H9 (cell line): ENCODE data around the gene DCP1A. TPM values are rescaled to one million over a fixed set of nuclear protein-coding genes. Genes with fewer than 3 reads are reported as not detected.

Source experiments
- DNase-seq: peaks from one replicate; pipeline ENCODE4 v3.0.0-alpha.2; 2017
- H2AFZ ChIP-seq: one replicate; pipeline ENCODE4 v1.6.1; 2013; ENCODE audit warnings: mild to moderate bottlenecking, low read length, control low read depth, moderate library complexity
- H2AK5ac ChIP-seq: 2 replicates; pipeline ENCODE4 v1.6.1; 2013; ENCODE audit warnings: low read length, control low read depth, mixed read lengths; ENCODE audit not compliant: insufficient read length
- H2BK120ac ChIP-seq: one replicate; pipeline ENCODE4 v1.6.1; 2013; ENCODE audit warnings: low read depth, mild to moderate bottlenecking, low read length, control low read depth, inconsistent platforms; ENCODE audit not compliant: poor library complexity, severe bottlenecking
- H2BK12ac ChIP-seq: 2 replicates; pipeline ENCODE4 v1.6.1; 2013; ENCODE audit warnings: low read length, control low read depth, mixed read lengths, low read depth; ENCODE audit not compliant: insufficient read length
- H2BK15ac ChIP-seq: 2 replicates; pipeline ENCODE4 v1.6.1; 2013; ENCODE audit warnings: low read depth, low read length, control low read depth
- H2BK20ac ChIP-seq: one replicate; pipeline ENCODE4 v1.6.1; 2013; ENCODE audit warnings: low read depth, mild to moderate bottlenecking, low read length, control low read depth, inconsistent platforms; ENCODE audit not compliant: poor library complexity, severe bottlenecking
- H2BK5ac ChIP-seq: 2 replicates; pipeline ENCODE4 v1.6.1; 2013; ENCODE audit warnings: low read length, control low read depth, mixed read lengths; ENCODE audit not compliant: insufficient read length
- H3K14ac ChIP-seq: 2 replicates; pipeline ENCODE4 v1.6.1; 2013; ENCODE audit warnings: low read length, control low read depth; ENCODE audit not compliant: insufficient read depth
- H3K18ac ChIP-seq: 2 replicates; pipeline ENCODE4 v1.6.1; 2013; ENCODE audit warnings: low read depth, mild to moderate bottlenecking, mixed read lengths, low read length, control low read depth; ENCODE audit not compliant: insufficient read length
- H3K23ac ChIP-seq: 2 replicates; pipeline ENCODE4 v1.6.1; 2013; ENCODE audit warnings: low read length, control low read depth, mixed read lengths, low read depth; ENCODE audit not compliant: insufficient read length
- H3K23me2 ChIP-seq: 2 replicates; pipeline ENCODE4 v1.6.1; 2013; ENCODE audit warnings: low read depth, mild to moderate bottlenecking, mixed read lengths, low read length, control low read depth; ENCODE audit not compliant: insufficient read length, poor library complexity, severe bottlenecking
- H3K27ac ChIP-seq: 2 replicates; pipeline ENCODE4 v1.5.1; 2013; ENCODE audit warnings: low read length, control low read depth, mixed read lengths, low read depth; ENCODE audit not compliant: insufficient read length
- H3K27me3 ChIP-seq: 2 replicates; pipeline ENCODE4 v1.6.1; 2013; ENCODE audit warnings: low read length, control low read depth, inconsistent platforms; ENCODE audit not compliant: insufficient read depth
- H3K4ac ChIP-seq: 2 replicates; pipeline ENCODE4 v1.6.1; 2013; ENCODE audit warnings: low read depth, mild to moderate bottlenecking, control low read depth, inconsistent platforms, low read length, moderate library complexity
- H3K4me1 ChIP-seq: 2 replicates; pipeline ENCODE4 v1.6.1; 2013; ENCODE audit warnings: low read length, control low read depth, inconsistent platforms; ENCODE audit not compliant: insufficient read depth
- H3K4me2 ChIP-seq: 2 replicates; pipeline ENCODE4 v1.6.1; 2013; ENCODE audit warnings: low read length, control low read depth, mixed read lengths; ENCODE audit not compliant: insufficient read length, insufficient read depth
- H3K56ac ChIP-seq: 2 replicates; pipeline ENCODE4 v1.6.1; 2013; ENCODE audit warnings: low read depth, mild to moderate bottlenecking, mixed read lengths, low read length, control low read depth; ENCODE audit not compliant: insufficient read length
- H3K79me1 ChIP-seq: 2 replicates; pipeline ENCODE4 v1.6.1; 2013; ENCODE audit warnings: low read depth, mild to moderate bottlenecking, moderate library complexity, low read length, control low read depth, inconsistent platforms; ENCODE audit not compliant: insufficient read depth, poor library complexity, severe bottlenecking
- H3K79me2 ChIP-seq: 2 replicates; pipeline ENCODE4 v1.6.1; 2013; ENCODE audit warnings: low read length, control low read depth, inconsistent platforms; ENCODE audit not compliant: insufficient read depth
- H3K9ac ChIP-seq: 2 replicates; pipeline ENCODE4 v1.6.1; 2013; ENCODE audit warnings: low read length, control low read depth, mixed read lengths; ENCODE audit not compliant: insufficient read length; ENCODE audit errors: extremely low read depth
- H3K9me3 ChIP-seq: one replicate; pipeline ENCODE4 v1.6.1; 2013; ENCODE audit warnings: low read depth, low read length, inconsistent platforms; ENCODE audit not compliant: control insufficient read depth
- H3T11ph ChIP-seq: one replicate; pipeline ENCODE4 v1.6.1; 2013; ENCODE audit warnings: mild to moderate bottlenecking, low read length, control low read depth, inconsistent platforms
- H4K20me1 ChIP-seq: one replicate; pipeline ENCODE4 v1.6.1; 2013; ENCODE audit not compliant: control insufficient read depth, insufficient read length, insufficient read depth
- H4K5ac ChIP-seq: 2 replicates; pipeline ENCODE4 v1.6.1; 2013; ENCODE audit warnings: low read depth, mild to moderate bottlenecking, mixed read lengths, low read length, control low read depth; ENCODE audit not compliant: insufficient read length
- H4K8ac ChIP-seq: replicated peaks from 2 replicates; pipeline ENCODE4 v1.6.1; 2013; ENCODE audit warnings: low read length, control low read depth, mixed read lengths, low read depth; ENCODE audit not compliant: insufficient read length
- H4K91ac ChIP-seq: 2 replicates; pipeline ENCODE4 v1.6.1; 2013; ENCODE audit warnings: low read depth, mild to moderate bottlenecking, moderate library complexity, mixed read lengths, low read length, control low read depth; ENCODE audit not compliant: insufficient read length
- H3K27ac Mint-ChIP-seq, 3 experiments: 2 replicates in 2 of 3; 3 replicates in 1 of 3; pipeline ENCODE4 v1.8.0; 2020 to 2021; ENCODE audit warnings: mixed read lengths in 3 of 3, mild to moderate bottlenecking in 1 of 3, moderate library complexity in 1 of 3
- H3K27me3 Mint-ChIP-seq: 2 replicates; pipeline ENCODE4 v1.8.0; 2021; ENCODE audit warnings: low read depth, mild to moderate bottlenecking, moderate library complexity, mixed read lengths
- H3K36me3 Mint-ChIP-seq, 3 experiments: 2 replicates in 2 of 3; 3 replicates in 1 of 3; pipeline ENCODE4 v1.8.0; 2020 to 2021; ENCODE audit warnings: low read depth in 3 of 3, mixed read lengths in 3 of 3; ENCODE audit not compliant: insufficient read depth in 1 of 3
- H3K4me1 Mint-ChIP-seq, 2 experiments: 2 replicates each; pipeline ENCODE4 v1.8.0; 2020; ENCODE audit warnings: mixed read lengths in 2 of 2
- H3K4me3 Mint-ChIP-seq, 2 experiments: 2 replicates in 1 of 2; 3 replicates in 1 of 2; pipeline ENCODE4 v1.8.0; 2020 to 2021; ENCODE audit warnings: mild to moderate bottlenecking in 2 of 2, mixed read lengths in 2 of 2, moderate library complexity in 1 of 2
- H3K9me3 Mint-ChIP-seq, 2 experiments: 2 replicates in 1 of 2; 3 replicates in 1 of 2; pipeline ENCODE4 v1.8.0; 2020; ENCODE audit warnings: mild to moderate bottlenecking in 2 of 2, mixed read lengths in 2 of 2, moderate library complexity in 1 of 2
- CTCF ChIP-seq: fragments of 200-600 bp; sonication (generic); conservative IDR thresholded peaks from 3 replicates; pipeline ENCODE4 v1.8.0; 2021; ENCODE audit warnings: antibody characterized with exemption, mild to moderate bottlenecking
- WGBS: extraction: QIAGEN DNeasy Blood & Tissue Kit; methylation state at CpG from one replicate; pipeline ENCODE4 v1.1.7; 2013; ENCODE audit warnings: missing lambda C conversion rate, low lambda C conversion rate, mixed read lengths; ENCODE audit not compliant: insufficient read length; ENCODE audit errors: extremely low coverage; 5-methylcytosine and 5-hydroxymethylcytosine counted together
- total RNA-seq: library from RNA; stranded (reverse); gene quantifications from 2 replicates; pipeline ENCODE4 v1.2.1, GENCODE V29; 2021

DCP1A gene
- total RNA-seq, 1 experiment from 2014 or later, result 17.8 TPM

- Histone ChIP-seq H2BK15ac (no peak overlapping the region), H3K79me2 (no peaks in the 10 kb centered on the region), H2AK5ac (no peak overlapping the region), H3K23me2 (no peaks in the 10 kb centered on the region), H4K91ac (no peak overlapping the region), H2BK120ac (no peak overlapping the region), H3K9ac (no peak overlapping the region), H2BK12ac (no peak overlapping the region), H4K5ac (no peak overlapping the region), H4K20me1 (no peaks in the 10 kb centered on the region), H3K27me3 (no peaks in the 10 kb centered on the region), H3K79me1 (no peaks in the 10 kb centered on the region), H3K9me3 (no peaks in the 10 kb centered on the region), H3K4ac (no peak overlapping the region), H3K27ac (no peak overlapping the region), H3K18ac (no peak overlapping the region), H3K23ac (no peak overlapping the region), H2BK20ac (no peak overlapping the region), H3T11ph (no peak overlapping the region), H3K14ac (no peak overlapping the region), H2BK5ac (no peak overlapping the region), H3K56ac (no peak overlapping the region), H4K8ac (no peak overlapping the region), H3K4me1 (peaks cover 2% of the 10 kb centered on the region; the same call in 1 of the 2 replicates), H2AFZ (no peak overlapping the region), H3K4me2 (no peak overlapping the region)
- H3K4me1 Mint-ChIP-seq, result peaks cover 17 to 27% of the 10 kb centered on the region in 2 experiments
- H3K4me3 Mint-ChIP-seq, result no peak overlapping the region
- no peak for DNase-seq
- no peaks in the 10 kb centered on the region; the same call in 1 of the 2 replicates for H3K27me3 Mint-ChIP-seq
- no peak for TF ChIP-seq CTCF
- H3K9me3 Mint-ChIP-seq, result no peaks in the 10 kb centered on the region
- H3K27ac Mint-ChIP-seq, result peak overlapping the region in 2 of 3 experiments; percentile 56 to 60; a peak in 3 of 7 replicates
- no peaks in the 10 kb centered on the region for H3K36me3 Mint-ChIP-seq
- WGBS, result no CpG with 5 or more reads among the region's 3 CpGs
Observed at GRCh38 chr3:53264718-53265117, 82.6 kb downstream of the DCP1A start.
